Right lobe of liver (tissue), 6 donors: ENCODE data around the gene FADS2. TPM values are rescaled to one million over a fixed set of nuclear protein-coding genes. Genes with fewer than 3 reads are reported as not detected.
A peak's percentile ranks its signal among the peaks of the same experiment; 100 is the strongest.

Experiments
- ATAC-seq, 4 donors: fragments of 200-7000 bp; cut with Tn5 transposase; one replicate each; pipeline ENCODE4 v1.9.1; 2020; ENCODE audit warnings: mild to moderate bottlenecking in 4 of 4, moderate library complexity in 4 of 4
- DNase-seq, 3 donors: peaks; one replicate each; pipeline ENCODE4 v3.0.0-alpha.2; 2020
- H3K27ac ChIP-seq, 3 donors: fragments of 200-600 bp; one replicate each; pipeline ENCODE4 v1.8.0; 2022
- H3K27me3 ChIP-seq, 2 donors: fragments of 200-600 bp; one replicate each; pipeline ENCODE4 v1.8.0; 2022
- H3K36me3 ChIP-seq, 4 donors: fragments of 200-600 bp; sonication (generic) in 1 of 4; one replicate each; pipeline versions ENCODE4 v1.5.1 to v1.8.0; 2017 to 2022; ENCODE audit warnings: control low read depth in 1 of 4
- H3K4me1 ChIP-seq, 4 donors: fragments of 200-600 bp; sonication (generic) in 1 of 4; one replicate each; pipeline versions ENCODE4 v1.5.1 to v1.8.0; 2017 to 2022; ENCODE audit warnings: control low read depth in 1 of 4
- H3K4me3 ChIP-seq, 3 donors: fragments of 200-600 bp; one replicate each; pipeline ENCODE4 v1.8.0; 2022
- H3K9me3 ChIP-seq, 4 donors: fragments of 200-600 bp; sonication (generic) in 1 of 4; one replicate each; pipeline versions ENCODE4 v1.5.1 to v1.8.0; 2017 to 2022; ENCODE audit warnings: control low read depth in 1 of 4
- CTCF ChIP-seq, 4 donors: fragments of 200-600 bp in 3 of 4; fragments of 450-650 bp in 1 of 4; IDR thresholded peaks; one replicate each; pipeline versions ENCODE4 v1.5.1 to v1.8.0; 2016 to 2022; ENCODE audit warnings: antibody characterized with exemption in 4 of 4, mild to moderate bottlenecking in 2 of 4
- POLR2A ChIP-seq: fragments of 450-650 bp; IDR thresholded peaks from one replicate; pipeline ENCODE4 v1.6.1; 2017; ENCODE audit warnings: antibody characterized with exemption, mild to moderate bottlenecking
- WGBS: methylation state at CpG from one replicate; pipeline ENCODE4 v1.1.6; 2018; ENCODE audit warnings: low coverage, low lambda C conversion rate; ENCODE audit not compliant: insufficient coverage; ENCODE audit errors: missing lambda C conversion rate; 5-methylcytosine and 5-hydroxymethylcytosine counted together
- intact Hi-C, 2 donors: fragments of 100-400 bp; cut with DNase I; formaldehyde crosslinking; loops; one replicate each; pipeline versions ENCODE4 v1.11.2 to v1.14.1; 2022
- total RNA-seq, 6 experiments: library from RNA; depleted of rRNA in 2 of 6; stranded (reverse); fragments of >200 nt in 2 of 6; fragmentation: NEBNext Ultra II Directional in 3 of 6; extraction: Animal tissue kit (Norgen Biotek cat#: 25700) in 3 of 6; gene quantifications; one replicate each; pipeline versions ENCODE4 v1.1.0 to v1.2.4, GENCODE V29; 2016 to 2023
- donor health status: DM: no; HTN: yes; CAD: no.
- donor health status: DM: no; HTN: no; CAD: no.
- donor health status: DM: no; HTN: no; CAD: no.
- donor health status: DM: no; HTN: yes; CAD: no.
- donor health status: DM: no; HTN: yes; CAD: no.

The FADS2 gene
- total RNA-seq, 6 experiments from 2014 or later = 4.2 to 166 (median 110) TPM

- peaks cover 0 to 11% (median 0%) of the 10 kb centered on the region in 4 donors for H3K36me3 ChIP-seq
- 94% methylated on average over 2 of the region's 2 CpGs for WGBS
- no peak for TF ChIP-seq CTCF (IDR thresholded peaks at IDR 0.05)
- TF ChIP-seq POLR2A = no peak
Measured at GRCh38 chr11:61839742-61840141, 11.6 kb downstream of the FADS2 start.

GRCh38 chr11:61840371-61840770 is 12.3 kb downstream of the FADS2 start:
- TF ChIP-seq CTCF (IDR thresholded peaks at IDR 0.05) = no peak
- no peak for TF ChIP-seq POLR2A
- DNase-seq (no peak), ATAC-seq (no peak)
- Histone ChIP-seq H3K9me3 (no peaks in the 10 kb centered on the region), H3K27ac (no peak overlapping the region), H3K27me3 (no peaks in the 10 kb centered on the region), H3K4me1 (peaks cover 0 to under 1% (median 0%) of the 10 kb centered on the region in 4 donors), H3K36me3 (peaks cover 0 to 11% (median 0%) of the 10 kb centered on the region in 4 donors), H3K4me3 (no peak overlapping the region)
- intact Hi-C loops = no loop called here
- WGBS = 72% methylated on average over 6 of the region's 7 CpGs

More at GRCh38 chr11:61839742-61840141, 11.6 kb downstream of the FADS2 start:
- DNase-seq = no peak
- H3K4me3 ChIP-seq = no peak overlapping the region
- intact Hi-C loops = no loop called here
- no peaks in the 10 kb centered on the region for H3K4me1 ChIP-seq
- no peaks in the 10 kb centered on the region for H3K9me3 ChIP-seq
- H3K27ac ChIP-seq = no peak overlapping the region
- H3K27me3 ChIP-seq = no peaks in the 10 kb centered on the region
- ATAC-seq = no peak

- H3K4me3 ChIP-seq = no peak overlapping the region
- intact Hi-C loops = no loop called here
- H3K9me3 ChIP-seq = no peaks in the 10 kb centered on the region
- H3K27me3 ChIP-seq = no peaks in the 10 kb centered on the region
- ATAC-seq = peak; percentile 14 to 61 (median 38)
- H3K27ac ChIP-seq = no peak overlapping the region
- 48% methylated on average over 7 of the region's 12 CpGs for WGBS
- TF ChIP-seq CTCF (IDR thresholded peaks at IDR 0.05) (no peak), POLR2A (no peak)
- peaks cover 0 to 11% (median 0%) of the 10 kb centered on the region in 4 donors for H3K36me3 ChIP-seq
- H3K4me1 ChIP-seq = peaks cover 0 to 13% (median 0%) of the 10 kb centered on the region in 4 donors
- DNase-seq = no peak
Measured at GRCh38 chr11:61841636-61842527, 13.8 kb downstream of the FADS2 start.

- H3K36me3 ChIP-seq = peaks cover 0 to 11% (median 0%) of the 10 kb centered on the region in 4 donors
- intact Hi-C loops = no loop called here
- peaks cover 0 to 13% (median 0%) of the 10 kb centered on the region in 4 donors for H3K4me1 ChIP-seq
- no peak overlapping the region for H3K4me3 ChIP-seq
- H3K27ac ChIP-seq = no peak overlapping the region
- no peak for ATAC-seq
- DNase-seq = no peak
- no peaks in the 10 kb centered on the region for H3K9me3 ChIP-seq
- no peaks in the 10 kb centered on the region for H3K27me3 ChIP-seq
- TF ChIP-seq CTCF (IDR thresholded peaks at IDR 0.05) (no peak), POLR2A (no peak)
- no CpG with 5 or more reads among the region's 7 CpGs for WGBS
Measured at GRCh38 chr11:61842528-61842820, 14.4 kb downstream of the FADS2 start.
